IPS-15b (cell line): Measurements from ENCODE around the gene MAN1C1.
"Not testable (repeated sequence)": the region's sequence is repeated elsewhere in the genome, so short reads cannot be mapped to it uniquely, and the experiment has no call there.

Experiments
- H3K27me3 ChIP-seq: one replicate; pipeline ENCODE4 v1.6.1; 2013; ENCODE audit warnings: low read length; ENCODE audit not compliant: control insufficient read depth, insufficient read depth
- H3K36me3 ChIP-seq: one replicate; pipeline ENCODE4 v1.6.1; 2013; ENCODE audit warnings: low read length; ENCODE audit not compliant: control insufficient read depth, insufficient read depth
- H3K4me1 ChIP-seq: one replicate; pipeline ENCODE4 v1.6.1; 2013; ENCODE audit warnings: mild to moderate bottlenecking, low read length; ENCODE audit not compliant: control insufficient read depth, insufficient read depth
- H3K4me3 ChIP-seq: one replicate; pipeline ENCODE4 v1.5.1; 2013; ENCODE audit warnings: low read depth, low read length
- H3K9ac ChIP-seq: one replicate; pipeline ENCODE4 v1.6.1; 2013; ENCODE audit warnings: low read depth, mild to moderate bottlenecking, low read length
- H3K9me3 ChIP-seq: one replicate; pipeline ENCODE4 v1.6.1; 2013; ENCODE audit warnings: mild to moderate bottlenecking, low read length; ENCODE audit not compliant: control insufficient read depth, insufficient read depth

MAN1C1 gene

GRCh38 chr1:25694167-25695007 lies 77.8 kb downstream of the MAN1C1 start:
- H3K36me3 ChIP-seq, result no peaks in the 10 kb centered on the region
- no peaks in the 10 kb centered on the region for H3K9me3 ChIP-seq
- H3K27me3 ChIP-seq, result no peaks in the 10 kb centered on the region
- H3K4me1 ChIP-seq, result peaks cover 5% of the 10 kb centered on the region
- no peak overlapping the region for H3K9ac ChIP-seq
- no peak overlapping the region for H3K4me3 ChIP-seq

- peaks cover 5% of the 10 kb centered on the region for H3K4me1 ChIP-seq
Observed at GRCh38 chr1:25695090-25695770, 78.6 kb downstream of the MAN1C1 start.

GRCh38 chr1:25695771-25696311 lies 79.2 kb downstream of the MAN1C1 start:
- H3K4me3 ChIP-seq, result no peak overlapping the region
- no peaks in the 10 kb centered on the region for H3K36me3 ChIP-seq
- no peaks in the 10 kb centered on the region for H3K9me3 ChIP-seq
- no peaks in the 10 kb centered on the region for H3K27me3 ChIP-seq
- no peak overlapping the region for H3K9ac ChIP-seq
- peaks cover 5% of the 10 kb centered on the region for H3K4me1 ChIP-seq

More at GRCh38 chr1:25695090-25695770, 78.6 kb downstream of the MAN1C1 start:
- Histone ChIP-seq H3K9me3 (no peaks in the 10 kb centered on the region), H3K4me3 (no peak overlapping the region), H3K36me3 (no peaks in the 10 kb centered on the region), H3K9ac (no peak overlapping the region), H3K27me3 (no peaks in the 10 kb centered on the region)

- not testable (repeated sequence) for H3K36me3 ChIP-seq, H3K27me3 ChIP-seq, H3K4me3 ChIP-seq, H3K4me1 ChIP-seq, H3K9me3 ChIP-seq, H3K9ac ChIP-seq
Observed at GRCh38 chr1:25696643-25697042, 80.1 kb downstream of the MAN1C1 start.

- Histone ChIP-seq H3K27me3 (no peaks in the 10 kb centered on the region), H3K4me1 (peaks cover 5% of the 10 kb centered on the region), H3K36me3 (no peaks in the 10 kb centered on the region), H3K9me3 (no peaks in the 10 kb centered on the region), H3K9ac (no peak overlapping the region), H3K4me3 (no peak overlapping the region)
Observed at GRCh38 chr1:25697435-25698217, 81.0 kb downstream of the MAN1C1 start.

- Histone ChIP-seq H3K9me3 (no peaks in the 10 kb centered on the region), H3K36me3 (no peaks in the 10 kb centered on the region), H3K9ac (no peak overlapping the region), H3K4me1 (peaks cover 5% of the 10 kb centered on the region), H3K27me3 (no peaks in the 10 kb centered on the region), H3K4me3 (no peak overlapping the region)
Observed at GRCh38 chr1:25698252-25698651, 81.7 kb downstream of the MAN1C1 start.

GRCh38 chr1:25699059-25699458 lies 82.5 kb downstream of the MAN1C1 start:
- H3K9ac ChIP-seq, H3K9me3 ChIP-seq, H3K4me3 ChIP-seq, H3K36me3 ChIP-seq, H3K4me1 ChIP-seq, H3K27me3 ChIP-seq: not testable (repeated sequence)

- H3K4me1 ChIP-seq, result peaks cover 7% of the 10 kb centered on the region
Observed at GRCh38 chr1:25699500-25700143, 83.0 kb downstream of the MAN1C1 start.

GRCh38 chr1:25700144-25700523 lies 83.5 kb downstream of the MAN1C1 start:
- Histone ChIP-seq H3K4me3 (no peak overlapping the region), H3K9me3 (no peaks in the 10 kb centered on the region), H3K27me3 (no peaks in the 10 kb centered on the region), H3K9ac (no peak overlapping the region), H3K4me1 (peaks cover 9% of the 10 kb centered on the region), H3K36me3 (no peaks in the 10 kb centered on the region)

More at GRCh38 chr1:25699500-25700143, 83.0 kb downstream of the MAN1C1 start:
- no peak overlapping the region for H3K4me3 ChIP-seq
- H3K36me3 ChIP-seq, result no peaks in the 10 kb centered on the region
- H3K27me3 ChIP-seq, result no peaks in the 10 kb centered on the region
- no peak overlapping the region for H3K9ac ChIP-seq
- no peaks in the 10 kb centered on the region for H3K9me3 ChIP-seq

GRCh38 chr1:25700626-25701025 lies 84.0 kb downstream of the MAN1C1 start:
- Histone ChIP-seq H3K36me3 (no peaks in the 10 kb centered on the region), H3K9me3 (no peaks in the 10 kb centered on the region), H3K27me3 (no peaks in the 10 kb centered on the region), H3K4me3 (no peak overlapping the region), H3K9ac (no peak overlapping the region), H3K4me1 (peaks cover 9% of the 10 kb centered on the region)
